OCI-LY7 (cell line): Measurements from ENCODE around the gene RXRA. TPM values are rescaled to one million over a fixed set of nuclear protein-coding genes. Genes with fewer than 3 reads are reported as not detected.

Experiments used
- BruUV-seq: library from RNA; stranded (reverse); fragments of 400-500 nt; replicated peaks from 2 replicates; lab custom pipeline; 2021; lab: Mats Ljungman, UMichigan
- CTCF ChIA-PET: fragments of 300-600 bp; sonication (Branson Sonifier 250); formaldehyde crosslinking; loops from one replicate; lab custom pipeline; 2022; ENCODE audit warnings: antibody characterized with exemption; ENCODE audit not compliant: unreplicated experiment; lab: Charles Lee
- POLR2A ChIA-PET: fragments of 300-600 bp; sonication (Branson Sonifier 250); formaldehyde crosslinking; loops from one replicate; lab custom pipeline; 2022; ENCODE audit warnings: antibody characterized with exemption; lab: Charles Lee
- DNase-seq: peaks from one replicate; pipeline ENCODE4 v3.0.0-alpha.2; 2015; ENCODE audit warnings: low spot score
- H2AFZ ChIP-seq: fragments of 200-600 bp; sonication (generic), shearing (Covaris generic); 2 replicates; pipeline ENCODE4 v1.6.1; 2014; ENCODE audit warnings: mild to moderate bottlenecking, antibody characterized with exemption, low read length, moderate library complexity
- H3K27ac ChIP-seq: fragments of 200-600 bp; sonication (generic); 2 replicates; pipeline ENCODE4 v1.5.1; 2014; ENCODE audit warnings: mixed run types, low read depth, mild to moderate bottlenecking, moderate library complexity, low read length, inconsistent platforms; ENCODE audit not compliant: poor library complexity, severe bottlenecking
- H3K36me3 ChIP-seq: fragments of 200-600 bp; sonication (generic); 2 replicates; pipeline ENCODE4 v1.6.1; 2014; ENCODE audit warnings: mild to moderate bottlenecking, antibody characterized with exemption, low read length, moderate library complexity, mixed read lengths; ENCODE audit not compliant: insufficient read depth
- H3K4me1 ChIP-seq: fragments of 200-600 bp; sonication (generic); 2 replicates; pipeline ENCODE4 v1.5.1; 2014; ENCODE audit warnings: mild to moderate bottlenecking, low read length; ENCODE audit not compliant: insufficient read depth, poor library complexity, severe bottlenecking
- H3K4me2 ChIP-seq: fragments of 200-600 bp; sonication (generic); 2 replicates; pipeline ENCODE4 v1.6.1; 2014; ENCODE audit warnings: mild to moderate bottlenecking, low read length
- H3K4me3 ChIP-seq: fragments of 200-600 bp; sonication (generic); 2 replicates; pipeline ENCODE4 v1.5.1; 2014; ENCODE audit warnings: mild to moderate bottlenecking, low read depth, low read length; ENCODE audit not compliant: poor library complexity, severe bottlenecking
- H3K79me2 ChIP-seq: fragments of 200-600 bp; sonication (generic); 2 replicates; pipeline ENCODE4 v1.6.1; 2016; ENCODE audit warnings: low read depth, mild to moderate bottlenecking, low read length, moderate library complexity, mixed read lengths; ENCODE audit not compliant: insufficient read depth
- H3K9me2 ChIP-seq: fragments of 200-600 bp; sonication (generic); 2 replicates; pipeline ENCODE4 v1.6.1; 2016; ENCODE audit warnings: mild to moderate bottlenecking, low read length, mixed read lengths; ENCODE audit not compliant: insufficient read depth
- H3K9me3 ChIP-seq: fragments of 200-600 bp; sonication (generic); 2 replicates; pipeline ENCODE4 v1.6.1; 2014; ENCODE audit warnings: mild to moderate bottlenecking, mixed run types, low read length, mixed read lengths
- H4K20me1 ChIP-seq: fragments of 200-600 bp; sonication (generic); 2 replicates; pipeline ENCODE4 v1.6.1; 2014; ENCODE audit warnings: mild to moderate bottlenecking, antibody characterized with exemption, low read length, moderate library complexity, mixed read lengths; ENCODE audit not compliant: insufficient read depth
- CTCF ChIP-seq: fragments of 200-600 bp; sonication (generic); conservative IDR thresholded peaks from 2 replicates; pipeline ENCODE4 v1.5.1; 2014; ENCODE audit warnings: mild to moderate bottlenecking, antibody characterized with exemption, low read length, moderate library complexity, mixed read lengths
- EZH2phosphoT487 ChIP-seq: fragments of 200-600 bp; sonication (generic); IDR thresholded peaks from 2 replicates; pipeline ENCODE4 v1.6.1; 2018; ENCODE audit warnings: low read depth, borderline replicate concordance, mild to moderate bottlenecking, mixed run types, antibody characterized with exemption, low read length, moderate library complexity, mixed read lengths
- intact Hi-C: fragments of 100-400 bp; cut with micrococcal nuclease; formaldehyde crosslinking; loops from one replicate; pipeline ENCODE4 v1.10.0; 2022; ENCODE audit not compliant: unreplicated experiment
- total RNA-seq, 2 experiments: library from RNA; depleted of rRNA in 1 of 2; stranded (reverse); fragments of >200 nt in 1 of 2; shearing (Covaris generic) in 1 of 2; gene quantifications; 2 replicates each; pipeline ENCODE4 v1.2.3, GENCODE V29; 2014 to 2022

RXRA gene
- total RNA-seq, 2 experiments from 2014 or later = 0.25 to 0.40 TPM

GRCh38 chr9:134413890-134414623 lies 87.8 kb downstream of the RXRA start:
- H3K9me2 ChIP-seq = no peaks in the 10 kb centered on the region
- H4K20me1 ChIP-seq = no peaks in the 10 kb centered on the region
- H3K27ac ChIP-seq = no peak overlapping the region
- no TSS peak for BruUV-seq
- H3K4me1 ChIP-seq = no peaks in the 10 kb centered on the region
- intact Hi-C loops = no loop called here
- H3K4me2 ChIP-seq = no peak overlapping the region
- H3K9me3 ChIP-seq = no peaks in the 10 kb centered on the region
- H2AFZ ChIP-seq = no peak overlapping the region
- ChIA-PET POLR2A (no interaction called here), CTCF (no interaction called here)
- H3K79me2 ChIP-seq = no peaks in the 10 kb centered on the region
- no peak overlapping the region for H3K4me3 ChIP-seq
- TF ChIP-seq EZH2phosphoT487 (no peak), CTCF (no peak)
- no peaks in the 10 kb centered on the region for H3K36me3 ChIP-seq
- DNase-seq = no peak

- no peaks in the 10 kb centered on the region for H3K9me3 ChIP-seq
- H2AFZ ChIP-seq = no peak overlapping the region
- H3K4me1 ChIP-seq = no peaks in the 10 kb centered on the region
- no peaks in the 10 kb centered on the region for H3K9me2 ChIP-seq
- no peak overlapping the region for H3K4me3 ChIP-seq
- H3K36me3 ChIP-seq = no peaks in the 10 kb centered on the region
- CTCF ChIA-PET = no interaction called here
- no peaks in the 10 kb centered on the region for H3K79me2 ChIP-seq
- H3K27ac ChIP-seq = no peak overlapping the region
- BruUV-seq = no TSS peak
- DNase-seq = no peak
- TF ChIP-seq CTCF (no peak), EZH2phosphoT487 (no peak)
- no peak overlapping the region for H3K4me2 ChIP-seq
- POLR2A ChIA-PET = no interaction called here
- H4K20me1 ChIP-seq = no peaks in the 10 kb centered on the region
- intact Hi-C loops = no loop called here
Measured at GRCh38 chr9:134414900-134415425, 88.7 kb downstream of the RXRA start.

- Histone ChIP-seq H3K4me2 (no peak overlapping the region), H3K9me3 (no peaks in the 10 kb centered on the region), H2AFZ (no peak overlapping the region), H3K9me2 (no peaks in the 10 kb centered on the region), H3K36me3 (no peaks in the 10 kb centered on the region), H3K4me1 (no peaks in the 10 kb centered on the region), H3K27ac (no peak overlapping the region), H3K79me2 (no peaks in the 10 kb centered on the region), H4K20me1 (no peaks in the 10 kb centered on the region), H3K4me3 (no peak overlapping the region)
- no peak for TF ChIP-seq EZH2phosphoT487
- intact Hi-C loops = no loop called here
- CTCF ChIA-PET = no interaction called here
- POLR2A ChIA-PET = no interaction called here
- no TSS peak for BruUV-seq
- no peak for DNase-seq
Measured at GRCh38 chr9:134416385-134417015, 90.2 kb downstream of the RXRA start.
